K562 (cell line): ENCODE data around the gene PRKD2. TPM values are rescaled to one million over a fixed set of nuclear protein-coding genes. Genes with fewer than 3 reads are reported as not detected.
A peak's percentile ranks its signal among the peaks of the same experiment; 100 is the strongest.

Source experiments
- ATAC-seq: fragments of 200-7000 bp; cut with Tn5 transposase; 3 replicates; pipeline ENCODE4 v1.9.1; 2020; ENCODE audit warnings: moderate library complexity
- BruUV-seq: library from RNA; stranded (reverse); fragments of 400-500 nt; replicated peaks from 2 replicates; lab custom pipeline; 2021; lab: Mats Ljungman, UMichigan
- CTCF ChIA-PET: fragments of 300-600 bp; formaldehyde crosslinking; extraction: SDS; loops from one replicate; lab custom pipeline; 2021; ENCODE audit warnings: low intra/inter-chr PET ratio; lab: Yijun Ruan, JAX
- POLR2A ChIA-PET: fragments of 300-600, 350-650 bp; sonication (Branson Sonifier 250); formaldehyde crosslinking; extraction: SDS; loops from one replicate; lab custom pipeline; 2021; ENCODE audit warnings: antibody characterized with exemption, inconsistent platforms; lab: Yijun Ruan, JAX
- DNase-seq, 4 experiments: peaks; one replicate each; pipeline versions ENCODE4 v3.0.0 to v3.0.0-alpha.2; 2011 to 2018; ENCODE audit warnings: low spot score in 3 of 4, mixed read lengths in 3 of 4; ENCODE audit errors: extremely low read depth in 1 of 4
- FAIRE-seq: peaks from 2 replicates; lab custom pipeline; 2011; peaks lifted over from hg19 to GRCh38; lab: Jason Lieb, UNC
- H2AFZ ChIP-seq: 2 replicates; pipeline ENCODE4 v1.6.0; 2011; ENCODE audit warnings: low read depth, low read length, control low read depth, inconsistent platforms
- H3K27ac ChIP-seq: fragments of 200-600 bp; 3 replicates; pipeline ENCODE4 v1.8.0; 2011; ENCODE audit warnings: low read depth, mild to moderate bottlenecking, control low read depth, inconsistent platforms, low read length, moderate library complexity, mixed read lengths; ENCODE audit errors: extremely low read depth
- H3K27me3 ChIP-seq, 2 experiments: fragments of 300-600 bp in 1 of 2; 2 replicates in 1 of 2; 3 replicates in 1 of 2; pipeline versions ENCODE4 v1.6.0 to v1.8.0; 2011; ENCODE audit warnings: inconsistent platforms in 2 of 2, low read length in 2 of 2, mild to moderate bottlenecking in 1 of 2, mixed read lengths in 1 of 2, moderate library complexity in 1 of 2; ENCODE audit not compliant: control insufficient read depth in 2 of 2, insufficient read depth in 2 of 2
- H3K36me3 ChIP-seq: fragments of 300-600 bp; 3 replicates; pipeline ENCODE4 v1.8.0; 2011; ENCODE audit warnings: mild to moderate bottlenecking, low read length, inconsistent platforms; ENCODE audit not compliant: control insufficient read depth, insufficient read depth
- H3K4me1 ChIP-seq, 2 experiments: fragments of 200-600 bp in 1 of 2; replicated peaks in 1 of 2; 2 replicates in 1 of 2; 3 replicates in 1 of 2; pipeline versions ENCODE4 v1.5.1 to v1.8.0; 2011; ENCODE audit warnings: inconsistent platforms in 2 of 2, low read length in 2 of 2, mild to moderate bottlenecking in 1 of 2, mixed read lengths in 1 of 2, moderate library complexity in 1 of 2; ENCODE audit not compliant: control insufficient read depth in 2 of 2, insufficient read depth in 2 of 2
- H3K4me2 ChIP-seq: 2 replicates; pipeline ENCODE4 v1.6.1; 2011; ENCODE audit warnings: low read length, control low read depth, inconsistent platforms, mixed read lengths; ENCODE audit not compliant: insufficient read depth
- H3K4me3 ChIP-seq: fragments of 200-600 bp; sonication (generic), shearing (Covaris generic); 2 replicates; pipeline ENCODE4 v1.5.1; 2016; ENCODE audit warnings: control low read depth, inconsistent platforms
- H3K79me2 ChIP-seq: fragments of 200-600 bp; 3 replicates; pipeline ENCODE4 v1.8.0; 2011; ENCODE audit warnings: low read length, inconsistent platforms; ENCODE audit not compliant: control insufficient read depth, insufficient read depth
- H3K9ac ChIP-seq, 2 experiments: 2 replicates each; pipeline versions ENCODE4 v1.6.0 to v1.6.1; 2011; ENCODE audit warnings: low read depth in 2 of 2, low read length in 2 of 2, control low read depth in 1 of 2, inconsistent platforms in 1 of 2, mild to moderate bottlenecking in 1 of 2, mixed read lengths in 1 of 2; ENCODE audit not compliant: insufficient read depth in 1 of 2
- H3K9me1 ChIP-seq: one replicate; pipeline ENCODE4 v1.6.0; 2011; ENCODE audit warnings: inconsistent platforms, mild to moderate bottlenecking, low read length, moderate library complexity; ENCODE audit not compliant: control insufficient read depth, insufficient read depth
- H3K9me3 ChIP-seq: replicated peaks from 2 replicates; pipeline ENCODE4 v1.5.1; 2011; ENCODE audit warnings: low read depth, low read length, inconsistent platforms; ENCODE audit not compliant: control insufficient read depth, insufficient read depth
- H4K20me1 ChIP-seq: replicated peaks from 2 replicates; pipeline ENCODE4 v1.6.1; 2011; ENCODE audit warnings: low read length, inconsistent platforms, mixed read lengths; ENCODE audit not compliant: control insufficient read depth, insufficient read depth
- ATF7 ChIP-seq: fragments of 450-650 bp; IDR thresholded peaks from 2 replicates; pipeline ENCODE4 v1.7.1; 2014; ENCODE audit warnings: mild to moderate bottlenecking, moderate library complexity
- CBFA2T3 ChIP-seq: fragments of 450-650 bp; IDR thresholded peaks from 2 replicates; pipeline ENCODE4 v1.6.1; 2017
- HCFC1 ChIP-seq: IDR thresholded peaks from 2 replicates; pipeline ENCODE4 v1.6.1; 2012; ENCODE audit warnings: low read depth, low read length, improper control_type of control experiment
- ILF3 ChIP-seq: fragments of 450-650 bp; IDR thresholded peaks from 2 replicates; pipeline ENCODE4 v1.6.1; 2018; ENCODE audit warnings: antibody characterized with exemption, mild to moderate bottlenecking, moderate library complexity, borderline replicate concordance
- POLR2G ChIP-seq: fragments of 200-400 bp; formaldehyde crosslinking; IDR thresholded peaks from 2 replicates; pipeline ENCODE4 v1.6.1; 2017; ENCODE audit warnings: low read depth, mild to moderate bottlenecking, antibody characterized with exemption, low read length, moderate library complexity
- RBBP5 ChIP-seq: fragments of 200-600 bp; sonication (generic); IDR thresholded peaks from 2 replicates; pipeline ENCODE4 v1.6.1; 2012; ENCODE audit warnings: borderline replicate concordance, mild to moderate bottlenecking, low read length, control low read depth, inconsistent platforms; ENCODE audit not compliant: insufficient read depth, poor library complexity, severe bottlenecking
- SNAPC5 ChIP-seq: fragments of 250-450 bp; sonication (Bioruptor Pico); IDR thresholded peaks from 2 replicates; pipeline ENCODE4 v1.8.0; 2021; ENCODE audit warnings: moderate library complexity, mild to moderate bottlenecking, inconsistent platforms
- WGBS: fragments of 100-300 bp; shearing (Covaris generic); methylation state at CpG from one replicate; pipeline ENCODE4 v1.1.6; 2016; ENCODE audit warnings: low coverage, mixed read lengths; ENCODE audit not compliant: insufficient coverage; ENCODE audit errors: missing lambda C conversion rate; 5-methylcytosine and 5-hydroxymethylcytosine counted together
- in situ Hi-C: fragments of 300-500 bp; cut with MboI; formaldehyde crosslinking; loops from 4 replicates; pipeline ENCODE4 v1.15.0; 2018; ENCODE audit warnings: inconsistent platforms, mixed read lengths
- intact Hi-C: fragments of 100-400 bp; cut with micrococcal nuclease; formaldehyde crosslinking; loops from 2 replicates; pipeline ENCODE4 v1.14.2; 2022
- polyA plus RNA-seq, 8 experiments: library from polyadenylated mRNA; depleted of rRNA in 4 of 8; stranded (reverse) in 5 of 8; unstranded in 3 of 8; fragments of >200 nt; fragmentation: Nextera tagmentation in 2 of 8; fragmentation: Illumina TruSeq in 1 of 8; extraction: Ambion mirVana in 2 of 8; extraction: Trizol in 1 of 8; gene quantifications; 2 replicates each; pipeline versions ENCODE4 v1.2.1 to v1.2.3, GENCODE V29; 2011 to 2014; ENCODE audit warnings: inconsistent platforms in 1 of 8, missing spikeins in 1 of 8
- total RNA-seq, 7 experiments: library from RNA; depleted of rRNA in 6 of 7; stranded (reverse); fragments of >200 nt in 6 of 7; fragmentation: Illumina TruSeq in 2 of 7; extraction: Trizol in 2 of 7; gene quantifications; 2 replicates each; pipeline versions ENCODE4 v1.2.1 to v1.2.3, GENCODE V29; 2011 to 2021; ENCODE audit warnings: low replicate concordance in 1 of 7

Gene PRKD2
- total and polyA plus RNA-seq, 9 of the 15 experiments (the other 6 are each of a cell fraction or from before 2014, with no cell fraction given), result 1.8 to 60.0 (median 15.0) TPM

GRCh38 chr19:46737761-46738171 lies 20.9 kb upstream of the PRKD2 start:
- WGBS, result 57% methylated on average over 18 of the region's 19 CpGs
- CTCF ChIA-PET, result no interaction called here
- no TSS peak for BruUV-seq
- H3K4me2 ChIP-seq, result peak overlapping the region; percentile 79; the same call in 1 of the 2 replicates
- in situ Hi-C loops, result no loop called here
- ATAC-seq, result no peak
- no peak overlapping the region for H2AFZ ChIP-seq
- H3K4me3 ChIP-seq, result no peak overlapping the region
- H3K36me3 ChIP-seq, result peaks cover 81% of the 10 kb centered on the region; the same call in 2 of the 3 replicates
- H3K79me2 ChIP-seq, result peaks cover 70% of the 10 kb centered on the region
- H3K27ac ChIP-seq, result peak overlapping the region; percentile 82; the same call in 2 of the 3 replicates
- peaks cover 50% of the 10 kb centered on the region for H4K20me1 ChIP-seq
- intact Hi-C loops, result no loop called here
- TF ChIP-seq RBBP5, result peak; percentile 5
- no peak for TF ChIP-seq ATF7
- no peak for TF ChIP-seq SNAPC5 (CRISPR knock-in tag)
- no peak for TF ChIP-seq CBFA2T3
- TF ChIP-seq ILF3, result no peak
- TF ChIP-seq HCFC1, result no peak
- peak; percentile 40; the same call in 1 of the 2 replicates for TF ChIP-seq POLR2G
- TF ChIP-seq, all 486 proteins: peak for 2
- Histone ChIP-seq H3K9me3 (no peaks in the 10 kb centered on the region), H3K9me1 (peaks cover 5% of the 10 kb centered on the region), H3K9ac (peak overlapping the region in 1 of 2 experiments; percentile 82; a peak in 2 of 4 replicates), H3K27me3 (no peaks in the 10 kb centered on the region), H3K4me1 (peaks cover 27 to 54% of the 10 kb centered on the region in 2 experiments)
- POLR2A ChIA-PET, result interaction anchor here (0.6 to 1.5 kb wide), 7 partner anchors 9 to 578 kb away, joined by 3 to 7 read pairs (median 3); partner anchors contain the start of gene PRKD2
- DNase-seq (no peak), FAIRE-seq (no peak)
